PC-3 (cell line): ENCODE measurements around the gene CLEC4E.

ENCODE experiments used
- EZH2phosphoT487 ChIP-seq: fragments of 300-600 bp; sonication (generic); IDR thresholded peaks from 2 replicates; pipeline ENCODE4 v1.6.1; 2018; ENCODE audit warnings: mild to moderate bottlenecking, antibody characterized with exemption, low read length, borderline replicate concordance
- TF ChIP-seq, protein P1 (sequence below): fragments of 300-600 bp; sonication (generic); conservative IDR thresholded peaks from 2 replicates; pipeline ENCODE4 v1.5.1; 2017; ENCODE audit warnings: antibody characterized with exemption, low read depth, mild to moderate bottlenecking, low read length

DNA sequence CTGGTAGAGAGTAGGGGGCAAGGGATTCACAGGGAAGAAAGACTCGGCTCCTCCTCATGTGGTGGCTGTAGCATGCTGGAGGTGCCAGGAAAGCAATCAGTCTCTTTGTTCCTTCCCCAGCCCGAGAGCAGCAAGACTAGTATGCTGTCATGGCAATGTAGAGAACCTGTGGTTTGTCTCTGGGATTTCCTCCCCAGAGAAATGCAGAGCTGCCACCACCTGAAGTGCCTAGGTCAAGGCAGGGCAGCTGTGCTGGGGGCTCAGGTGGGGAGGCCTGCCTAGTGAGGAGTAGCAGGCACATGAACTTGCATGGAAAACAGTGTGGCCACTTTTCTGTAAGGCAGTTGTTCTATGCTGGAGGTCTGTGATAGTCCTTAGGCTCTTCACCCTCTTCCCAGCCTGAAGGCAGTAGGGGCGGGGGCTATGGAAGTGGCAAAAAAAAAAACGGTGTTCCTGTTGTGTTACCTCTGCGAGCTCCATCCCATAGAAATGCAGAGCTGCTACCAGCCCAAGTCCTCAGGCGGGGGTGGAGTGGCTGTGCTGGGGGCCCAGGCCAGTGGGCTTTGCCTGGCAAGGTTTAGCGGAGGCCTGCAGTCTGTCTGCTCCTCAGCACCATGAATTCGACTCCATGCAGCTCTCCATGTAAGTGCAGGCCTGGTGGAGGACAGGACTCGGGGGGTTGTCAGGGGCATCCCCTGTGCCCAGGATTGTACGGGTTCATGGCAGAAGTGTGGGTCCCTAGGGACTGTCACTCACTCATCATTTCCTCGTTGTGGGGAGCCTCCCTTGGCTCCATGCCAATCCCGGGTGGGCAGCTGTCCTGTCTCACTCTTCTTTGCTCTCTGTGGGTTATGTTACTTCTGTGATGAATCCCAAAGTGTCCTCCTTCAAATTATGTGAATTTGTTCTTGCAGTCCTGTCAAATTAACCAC is 31.5 kb downstream of the CLEC4E start:
- TF ChIP-seq, protein P1, sequence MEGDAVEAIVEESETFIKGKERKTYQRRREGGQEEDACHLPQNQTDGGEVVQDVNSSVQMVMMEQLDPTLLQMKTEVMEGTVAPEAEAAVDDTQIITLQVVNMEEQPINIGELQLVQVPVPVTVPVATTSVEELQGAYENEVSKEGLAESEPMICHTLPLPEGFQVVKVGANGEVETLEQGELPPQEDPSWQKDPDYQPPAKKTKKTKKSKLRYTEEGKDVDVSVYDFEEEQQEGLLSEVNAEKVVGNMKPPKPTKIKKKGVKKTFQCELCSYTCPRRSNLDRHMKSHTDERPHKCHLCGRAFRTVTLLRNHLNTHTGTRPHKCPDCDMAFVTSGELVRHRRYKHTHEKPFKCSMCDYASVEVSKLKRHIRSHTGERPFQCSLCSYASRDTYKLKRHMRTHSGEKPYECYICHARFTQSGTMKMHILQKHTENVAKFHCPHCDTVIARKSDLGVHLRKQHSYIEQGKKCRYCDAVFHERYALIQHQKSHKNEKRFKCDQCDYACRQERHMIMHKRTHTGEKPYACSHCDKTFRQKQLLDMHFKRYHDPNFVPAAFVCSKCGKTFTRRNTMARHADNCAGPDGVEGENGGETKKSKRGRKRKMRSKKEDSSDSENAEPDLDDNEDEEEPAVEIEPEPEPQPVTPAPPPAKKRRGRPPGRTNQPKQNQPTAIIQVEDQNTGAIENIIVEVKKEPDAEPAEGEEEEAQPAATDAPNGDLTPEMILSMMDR, result no peak
- no peak for TF ChIP-seq EZH2phosphoT487
